ENCODE measurements around the gene EEPD1.

DNA sequence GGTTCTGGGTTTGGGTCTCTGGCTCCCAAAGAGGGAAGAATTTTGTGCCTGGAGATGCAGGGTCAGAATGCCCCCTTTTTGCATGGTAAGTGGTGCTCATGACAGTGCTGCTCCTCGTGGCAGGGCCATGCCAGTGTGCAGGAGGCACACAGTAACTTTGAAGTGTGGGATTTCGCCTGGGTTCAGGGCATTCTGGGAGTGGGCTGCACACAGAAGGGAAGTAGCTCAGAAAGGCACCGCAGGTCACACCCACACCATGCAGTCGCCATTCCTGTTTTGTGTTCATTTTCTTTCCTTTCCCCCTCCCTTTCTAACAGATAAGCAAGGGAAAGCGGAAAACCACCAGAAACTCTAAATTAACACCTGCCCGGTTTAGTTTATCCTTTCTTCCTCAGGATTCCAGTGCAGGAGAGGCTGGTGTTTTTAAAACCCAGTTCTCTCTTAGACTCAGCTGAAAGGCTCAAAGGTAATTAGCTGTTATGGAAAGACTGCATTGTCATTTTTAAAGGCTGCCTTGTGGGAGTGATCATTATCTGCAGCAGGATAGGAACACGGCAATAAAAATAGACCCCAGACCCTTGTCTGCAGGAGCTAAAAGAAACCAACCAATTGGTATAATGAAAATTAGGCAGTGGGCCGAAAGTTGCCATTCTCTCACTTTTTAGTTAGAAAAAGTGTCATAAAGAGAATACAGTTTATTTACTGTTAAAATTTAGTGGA lies 50.2 kb downstream of the EEPD1 start:
- TF ChIP-seq, protein P1, sequence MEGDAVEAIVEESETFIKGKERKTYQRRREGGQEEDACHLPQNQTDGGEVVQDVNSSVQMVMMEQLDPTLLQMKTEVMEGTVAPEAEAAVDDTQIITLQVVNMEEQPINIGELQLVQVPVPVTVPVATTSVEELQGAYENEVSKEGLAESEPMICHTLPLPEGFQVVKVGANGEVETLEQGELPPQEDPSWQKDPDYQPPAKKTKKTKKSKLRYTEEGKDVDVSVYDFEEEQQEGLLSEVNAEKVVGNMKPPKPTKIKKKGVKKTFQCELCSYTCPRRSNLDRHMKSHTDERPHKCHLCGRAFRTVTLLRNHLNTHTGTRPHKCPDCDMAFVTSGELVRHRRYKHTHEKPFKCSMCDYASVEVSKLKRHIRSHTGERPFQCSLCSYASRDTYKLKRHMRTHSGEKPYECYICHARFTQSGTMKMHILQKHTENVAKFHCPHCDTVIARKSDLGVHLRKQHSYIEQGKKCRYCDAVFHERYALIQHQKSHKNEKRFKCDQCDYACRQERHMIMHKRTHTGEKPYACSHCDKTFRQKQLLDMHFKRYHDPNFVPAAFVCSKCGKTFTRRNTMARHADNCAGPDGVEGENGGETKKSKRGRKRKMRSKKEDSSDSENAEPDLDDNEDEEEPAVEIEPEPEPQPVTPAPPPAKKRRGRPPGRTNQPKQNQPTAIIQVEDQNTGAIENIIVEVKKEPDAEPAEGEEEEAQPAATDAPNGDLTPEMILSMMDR (IDR thresholded peaks at IDR 0.05): no peak
- TF ChIP-seq EZH2 (IDR thresholded peaks at IDR 0.05): no peak

Measured in neural progenitor cell (in vitro differentiated cells).